Measurements from ENCODE around the gene EXOC2. TPM values are rescaled to one million over a fixed set of nuclear protein-coding genes. Genes with fewer than 3 reads are reported as not detected.
A peak's percentile ranks its signal among the peaks of the same experiment; 100 is the strongest.

Gene EXOC2
- total RNA-seq, 4 donors from 2014 or later, result 25.6 to 37.1 (median 30.8) TPM

- Histone ChIP-seq H3K4me3 (replicated peaks in 1 of 3) (no peak overlapping the region), H3K27ac (no peak overlapping the region), H3K27me3 (no peaks in the 10 kb centered on the region), H3K36me3 (no peaks in the 10 kb centered on the region), H3K4me1 (peaks cover 0 to 4% of the 10 kb centered on the region in 2 donors), H3K9me3 (no peaks in the 10 kb centered on the region)
- DNase-seq, result peak; percentile 64 to 75
- TF ChIP-seq CTCF (IDR thresholded peaks at IDR 0.05) (peak; percentile 61 to 86 (median 66)), POLR2A (IDR thresholded peaks at IDR 0.05) (no peak)
- 18 to 21% methylated on average over 11 of the region's 11 CpGs for WGBS, 2 donors
- intact Hi-C loops (cut with DNase I), result loop anchor here (10.0 kb wide), 2 partner anchors 127 to 663 kb away; partner anchors contain the start of gene FOXF2
Observed at GRCh38 chr6:722077-722524, 29.2 kb upstream of the EXOC2 start.

GRCh38 chr6:718345-718744 is 25.4 kb upstream of the EXOC2 start:
- H3K27me3 ChIP-seq, result no peaks in the 10 kb centered on the region
- no peak for DNase-seq
- H3K4me3 ChIP-seq (replicated peaks in 1 of 3), result no peak overlapping the region
- no peak overlapping the region for H3K27ac ChIP-seq
- no peak for TF ChIP-seq POLR2A (IDR thresholded peaks at IDR 0.05)
- no peak for TF ChIP-seq CTCF (IDR thresholded peaks at IDR 0.05)
- no peaks in the 10 kb centered on the region for H3K36me3 ChIP-seq
- WGBS, 2 donors, result 88 to 89% methylated on average over 7 of the region's 7 CpGs
- intact Hi-C loops (cut with DNase I), result loop anchor here (5.0 kb wide), 1 partner anchor 531 kb away; no protein-coding TSS in a partner anchor
- peaks cover 0 to 4% of the 10 kb centered on the region in 2 donors for H3K4me1 ChIP-seq
- no peaks in the 10 kb centered on the region for H3K9me3 ChIP-seq

GRCh38 chr6:717135-717534 is 24.2 kb upstream of the EXOC2 start:
- intact Hi-C loops (cut with DNase I), result loop anchor here (5.0 kb wide), 1 partner anchor 530 kb away; no protein-coding TSS in a partner anchor

GRCh38 chr6:715709-716491 is 23.0 kb upstream of the EXOC2 start:
- Histone ChIP-seq H3K27me3 (no peaks in the 10 kb centered on the region), H3K9me3 (no peaks in the 10 kb centered on the region), H3K4me1 (no peaks in the 10 kb centered on the region), H3K36me3 (no peaks in the 10 kb centered on the region), H3K4me3 (replicated peaks in 1 of 3) (no peak overlapping the region), H3K27ac (no peak overlapping the region)
- DNase-seq, result no peak
- no peak for TF ChIP-seq POLR2A (IDR thresholded peaks at IDR 0.05)
- TF ChIP-seq CTCF (IDR thresholded peaks at IDR 0.05), result no peak
- intact Hi-C loops (cut with DNase I), result loop anchor here (5.0 kb wide), 1 partner anchor 529 kb away; no protein-coding TSS in a partner anchor
- 72% methylated on average over 13 of the region's 13 CpGs for WGBS, 2 donors

More at GRCh38 chr6:717135-717534, 24.2 kb upstream of the EXOC2 start:
- TF ChIP-seq POLR2A (IDR thresholded peaks at IDR 0.05), result no peak
- TF ChIP-seq CTCF (IDR thresholded peaks at IDR 0.05), result no peak
- Histone ChIP-seq H3K4me3 (replicated peaks in 1 of 3) (no peak overlapping the region), H3K9me3 (no peaks in the 10 kb centered on the region), H3K27me3 (no peaks in the 10 kb centered on the region), H3K27ac (no peak overlapping the region), H3K4me1 (peaks cover 0 to 2% of the 10 kb centered on the region in 2 donors), H3K36me3 (no peaks in the 10 kb centered on the region)
- DNase-seq, result no peak
- WGBS, 2 donors, result 92 to 95% methylated on average over 11 of the region's 11 CpGs

GRCh38 chr6:714100-714499 is 21.2 kb upstream of the EXOC2 start:
- Histone ChIP-seq H3K36me3 (no peaks in the 10 kb centered on the region), H3K27ac (no peak overlapping the region), H3K4me1 (no peaks in the 10 kb centered on the region), H3K4me3 (replicated peaks in 1 of 3) (no peak overlapping the region), H3K9me3 (no peaks in the 10 kb centered on the region), H3K27me3 (no peaks in the 10 kb centered on the region)
- intact Hi-C loops (cut with DNase I), result no loop called here
- DNase-seq, result no peak
- TF ChIP-seq POLR2A (IDR thresholded peaks at IDR 0.05) (no peak), CTCF (IDR thresholded peaks at IDR 0.05) (no peak)
- WGBS, 2 donors, result 85% methylated on average over 4 of the region's 4 CpGs

Data from thyroid gland (tissue), 4 donors.